8988T (cell line): Measurements from ENCODE around the gene JPT2.

Experiments used
- DNase-seq: peaks from one replicate; pipeline ENCODE4 v3.0.0; 2011

The JPT2 gene, protein sequence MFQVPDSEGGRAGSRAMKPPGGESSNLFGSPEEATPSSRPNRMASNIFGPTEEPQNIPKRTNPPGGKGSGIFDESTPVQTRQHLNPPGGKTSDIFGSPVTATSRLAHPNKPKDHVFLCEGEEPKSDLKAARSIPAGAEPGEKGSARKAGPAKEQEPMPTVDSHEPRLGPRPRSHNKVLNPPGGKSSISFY

DNA sequence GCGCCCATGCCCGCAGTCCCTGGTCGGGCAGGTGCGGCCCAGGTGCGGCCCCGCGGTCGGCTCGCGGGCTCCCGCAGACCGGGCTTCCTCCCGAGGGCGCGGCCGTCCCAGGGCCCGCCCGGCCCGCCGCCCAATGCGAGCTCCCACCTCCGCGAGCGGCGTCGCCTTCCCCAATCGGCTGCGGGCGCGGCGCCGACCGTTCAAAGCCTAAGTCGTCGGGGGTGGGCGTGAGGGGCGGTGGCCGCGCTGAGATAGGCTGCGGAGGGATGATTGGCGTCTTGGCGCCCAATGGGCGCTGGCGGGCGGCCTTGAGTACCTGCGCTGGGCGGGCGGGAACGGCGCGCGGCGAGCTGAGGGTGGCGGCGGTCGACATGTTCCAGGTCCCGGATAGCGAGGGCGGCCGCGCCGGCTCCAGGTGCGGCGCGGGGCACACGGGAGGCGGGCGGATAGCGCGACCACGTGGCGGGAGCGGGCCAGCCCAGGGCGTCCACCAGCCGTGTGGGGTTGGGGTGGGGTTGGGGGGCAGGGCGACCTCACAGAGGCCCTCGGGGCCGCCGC, at the start of gene JPT2:
TSS of gene JPT2 (plus strand) at position 338 of the 558 bp plus-strand sequence. CDS start at position 372, 34 bp downstream.
- peak; percentile 83 for DNase-seq

DNA sequence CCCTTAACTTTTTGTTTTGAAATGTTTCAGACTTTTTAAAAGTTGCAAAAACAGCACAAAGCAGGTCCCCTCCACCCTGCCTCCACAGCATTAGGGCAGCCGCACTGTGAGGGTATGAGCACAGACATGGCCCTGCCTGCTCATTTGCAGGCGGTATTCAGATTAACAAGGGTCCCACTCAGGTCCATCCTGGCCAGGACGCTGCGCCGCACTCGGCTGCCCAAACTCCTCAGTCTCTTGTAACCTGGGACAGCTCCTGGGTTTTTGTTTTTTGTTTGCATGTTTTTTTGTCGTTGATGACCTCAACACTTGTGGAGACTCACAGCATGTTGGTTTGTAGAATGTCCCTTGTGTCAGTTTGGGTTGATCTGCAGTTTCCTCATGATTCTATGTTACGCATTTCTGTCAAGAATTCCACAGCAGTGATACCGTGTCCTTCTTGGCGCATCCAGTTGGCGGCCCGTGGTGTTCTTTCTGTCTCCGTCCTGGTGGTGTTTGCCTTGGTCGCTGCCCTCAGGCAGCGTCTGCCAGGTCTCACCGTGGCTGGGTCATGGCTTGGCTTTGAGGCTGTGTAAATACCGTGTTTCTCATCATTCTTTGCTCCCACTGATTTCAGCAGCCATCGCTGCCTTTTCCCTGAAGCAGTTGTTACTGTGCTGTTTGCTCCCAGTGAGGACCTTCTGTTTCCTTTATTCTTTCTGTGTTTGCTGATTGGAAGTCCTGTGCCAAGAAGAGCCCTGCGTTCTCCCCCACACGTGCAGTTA, 47.4 kb upstream of the JPT2 start:
- DNase-seq: no peak

DNA sequence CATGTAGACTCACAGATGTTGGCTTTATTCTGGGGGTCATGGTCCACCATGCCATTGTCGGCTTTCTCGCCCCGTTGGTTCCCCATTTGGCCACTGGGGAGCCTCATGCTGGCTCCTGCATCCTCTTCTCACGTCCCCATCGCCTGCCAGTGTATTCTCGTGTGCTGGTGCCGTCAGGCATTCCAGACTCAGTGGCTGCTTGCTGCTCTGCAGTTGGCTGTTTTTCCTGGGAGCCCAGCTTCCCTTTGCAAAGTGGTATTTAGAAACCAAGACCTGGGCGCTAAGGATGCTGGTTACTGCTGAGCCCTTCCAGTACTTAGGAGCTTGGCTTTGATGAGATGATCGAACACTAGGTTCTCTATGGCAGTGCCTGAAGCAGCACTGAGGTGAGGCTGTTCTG, 46.8 kb upstream of the JPT2 start:
- DNase-seq: no peak

DNA sequence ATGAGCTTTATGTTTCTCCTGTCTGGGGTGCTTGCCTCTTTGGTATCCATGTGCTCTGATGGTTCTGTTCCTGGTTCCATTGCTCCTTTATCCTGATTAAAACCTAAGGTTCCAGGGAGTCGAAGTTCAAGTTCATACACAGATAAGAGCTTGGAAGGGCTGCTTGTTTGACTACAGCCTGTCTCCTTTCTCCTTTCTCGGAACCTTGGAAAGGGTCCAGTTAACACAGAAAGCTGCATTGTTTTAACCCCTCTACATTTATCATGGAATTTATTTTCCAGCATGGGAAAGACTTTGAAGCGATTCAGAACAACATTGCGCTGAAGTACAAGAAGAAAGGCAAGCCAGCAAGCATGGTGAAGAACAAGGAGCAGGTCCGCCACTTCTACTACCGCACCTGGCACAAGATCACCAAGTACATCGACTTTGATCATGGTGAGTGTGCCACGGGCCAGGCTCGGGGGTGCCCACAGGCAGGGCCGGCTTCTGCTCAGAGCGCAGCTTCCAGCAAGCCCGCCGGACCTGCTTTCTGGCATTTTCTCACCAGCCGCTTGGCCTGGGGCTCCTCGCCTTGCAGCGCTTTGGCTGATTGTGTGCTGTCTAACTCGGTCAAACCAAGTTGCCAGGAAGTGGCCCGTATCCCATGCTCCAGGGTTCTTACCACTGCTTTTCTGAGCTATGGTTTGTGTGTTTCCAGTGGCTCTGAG, 46.0 kb upstream of the JPT2 start:
- DNase-seq: no peak

DNA sequence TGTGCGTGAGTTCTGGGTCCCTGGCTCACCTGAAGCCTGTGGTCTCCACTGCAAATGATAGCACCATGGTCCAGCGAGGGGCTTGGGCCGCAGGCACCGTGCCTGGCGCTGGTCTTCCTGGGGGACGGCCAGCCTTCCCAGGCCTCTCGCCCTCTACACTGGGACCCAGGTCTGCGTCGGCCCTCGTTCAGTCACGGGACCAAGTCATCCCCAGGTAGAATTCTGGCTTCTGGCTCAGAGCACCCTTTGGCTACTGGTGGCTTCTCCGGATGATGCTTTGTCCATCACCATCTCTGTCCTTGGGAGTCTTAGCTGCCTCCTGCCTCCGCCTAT, 45.5 kb upstream of the JPT2 start:
- no peak for DNase-seq

DNA sequence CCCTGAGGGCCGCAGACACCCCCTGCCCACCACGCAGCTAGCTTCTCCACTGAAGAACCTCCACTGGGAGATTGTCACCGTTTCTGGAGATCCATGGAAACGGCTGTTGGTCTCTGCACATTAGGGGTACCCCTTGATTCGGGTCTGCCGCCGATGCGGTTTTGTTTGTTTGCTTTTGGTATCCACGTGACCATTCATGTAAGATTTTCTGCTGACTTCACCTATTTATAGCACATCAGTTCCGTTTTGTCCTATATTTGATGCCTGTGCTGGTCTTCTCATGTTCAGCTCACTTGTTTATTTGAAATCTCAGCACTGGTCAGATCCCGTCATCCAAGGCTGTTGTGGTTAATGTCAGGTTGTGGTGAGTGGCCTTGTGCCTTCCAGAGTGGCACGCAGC, 44.8 kb upstream of the JPT2 start:
- DNase-seq: no peak

DNA sequence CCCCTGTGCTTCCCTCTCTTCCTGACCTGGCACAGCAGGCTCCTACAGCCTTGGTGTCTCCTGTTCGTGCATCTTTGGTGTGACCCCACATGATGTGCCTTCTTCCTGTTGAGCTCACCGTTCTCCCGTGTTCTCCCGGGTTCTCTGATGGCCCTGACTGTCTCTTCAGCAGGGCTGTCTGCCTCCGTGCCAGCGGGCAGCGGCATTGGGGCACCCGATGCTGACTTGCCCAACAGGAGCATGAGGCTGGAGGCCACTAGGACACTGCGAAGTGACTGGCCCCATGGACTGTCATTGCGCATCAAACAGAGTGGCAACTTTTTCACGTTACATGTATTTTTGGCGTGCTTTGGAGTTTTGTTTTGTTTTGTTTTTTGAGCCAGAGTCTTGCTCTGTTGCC, 43.5 kb upstream of the JPT2 start:
- DNase-seq: no peak

DNA sequence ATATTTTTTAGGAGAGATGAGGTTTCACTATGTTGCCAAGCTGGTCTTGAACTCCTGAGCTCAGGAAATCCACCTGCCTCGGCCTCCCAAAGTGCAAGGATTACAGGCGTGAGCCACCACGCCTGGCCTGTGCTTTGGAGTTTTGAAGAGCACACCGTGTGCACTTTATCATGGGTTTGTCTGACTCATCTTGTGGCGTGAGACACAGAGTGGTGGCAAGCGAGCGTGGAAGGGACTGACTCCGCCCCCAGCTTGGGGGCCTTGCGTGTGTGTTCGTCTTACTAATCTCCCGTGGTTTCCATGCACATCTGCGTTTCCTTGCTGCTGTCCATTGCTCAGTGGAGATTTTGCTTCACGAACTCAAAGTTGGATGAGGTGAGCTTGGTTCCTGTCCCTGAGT, 43.0 kb upstream of the JPT2 start:
- no peak for DNase-seq

DNA sequence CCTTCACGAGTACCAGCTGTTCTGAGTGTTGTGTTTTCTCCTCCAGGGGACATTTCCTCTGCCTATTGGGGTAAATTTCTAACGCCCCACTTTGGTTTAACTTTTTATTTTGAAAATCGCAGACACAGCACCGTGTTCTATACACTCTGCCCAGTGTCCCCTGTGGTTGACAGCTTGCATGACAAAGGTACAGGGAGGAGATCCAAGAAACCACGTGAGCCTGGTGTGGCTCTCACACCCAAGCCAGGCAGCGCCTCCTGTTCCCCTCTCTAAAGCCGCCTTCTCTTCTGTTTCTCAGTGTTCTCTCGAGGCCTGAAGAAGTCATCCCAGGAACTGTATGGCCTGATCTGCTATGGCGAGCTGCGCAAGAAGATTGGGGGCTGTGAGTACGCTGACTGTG, 40.6 kb upstream of the JPT2 start:
- no peak for DNase-seq

DNA sequence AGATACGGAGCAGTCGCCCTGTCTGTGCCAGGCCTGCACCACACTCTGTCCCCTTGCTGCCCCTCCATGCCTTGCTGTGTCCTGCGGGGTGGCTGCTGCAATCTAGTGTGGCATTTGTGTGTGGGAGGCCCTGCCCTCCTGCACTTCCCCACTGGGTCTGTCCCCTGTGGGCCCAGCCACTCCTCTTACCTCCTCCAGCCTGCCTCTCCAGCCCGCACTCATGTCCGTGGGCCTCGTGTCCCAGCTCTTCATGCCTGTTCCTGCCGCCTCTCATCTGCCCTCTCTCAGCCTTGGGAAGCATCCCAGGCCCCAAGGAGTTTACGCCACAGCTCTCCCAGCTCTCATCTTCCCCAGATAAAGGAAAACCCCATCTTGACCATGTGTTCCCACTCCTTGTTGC, 39.3 kb upstream of the JPT2 start:
- no peak for DNase-seq

DNA sequence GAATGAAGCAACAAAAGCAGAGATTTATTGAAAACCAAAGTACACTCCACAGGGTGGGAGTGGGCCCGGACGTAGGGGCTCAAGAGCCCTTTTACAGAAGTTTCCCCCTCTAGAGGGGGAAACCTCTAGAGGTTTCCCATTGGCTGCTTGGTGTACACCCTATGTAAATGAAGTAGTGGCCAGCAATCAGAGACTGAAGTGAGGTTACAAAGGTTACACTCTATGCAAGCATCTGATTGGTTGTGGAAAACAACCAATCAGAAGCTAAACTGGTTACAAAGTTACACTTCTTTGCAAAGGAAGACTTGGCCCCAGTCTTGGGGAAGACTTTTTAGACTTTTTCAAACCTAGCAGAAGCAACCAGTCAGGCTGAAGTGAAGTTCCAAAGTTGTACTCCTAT, 38.8 kb upstream of the JPT2 start:
- DNase-seq: no peak

DNA sequence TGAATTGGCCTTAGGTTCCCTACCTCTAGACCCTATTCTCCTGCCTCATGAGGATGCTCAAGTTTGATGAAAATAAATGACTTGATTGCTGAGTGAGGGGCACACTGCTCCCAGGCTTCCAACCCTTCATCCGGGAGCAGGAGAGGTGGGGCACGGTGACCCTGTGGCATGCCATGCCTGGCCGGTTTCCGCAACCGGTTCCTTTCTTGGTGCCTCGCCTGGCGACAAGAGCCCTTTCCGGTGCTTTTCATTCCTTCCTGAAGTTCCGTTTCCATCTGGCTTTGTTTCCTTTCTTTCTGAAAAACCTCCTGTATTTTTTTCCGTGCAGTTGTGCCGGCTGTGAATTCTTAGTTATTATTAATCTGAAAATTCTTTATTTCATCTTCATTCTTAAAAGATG, 38.2 kb upstream of the JPT2 start:
- DNase-seq: no peak

DNA sequence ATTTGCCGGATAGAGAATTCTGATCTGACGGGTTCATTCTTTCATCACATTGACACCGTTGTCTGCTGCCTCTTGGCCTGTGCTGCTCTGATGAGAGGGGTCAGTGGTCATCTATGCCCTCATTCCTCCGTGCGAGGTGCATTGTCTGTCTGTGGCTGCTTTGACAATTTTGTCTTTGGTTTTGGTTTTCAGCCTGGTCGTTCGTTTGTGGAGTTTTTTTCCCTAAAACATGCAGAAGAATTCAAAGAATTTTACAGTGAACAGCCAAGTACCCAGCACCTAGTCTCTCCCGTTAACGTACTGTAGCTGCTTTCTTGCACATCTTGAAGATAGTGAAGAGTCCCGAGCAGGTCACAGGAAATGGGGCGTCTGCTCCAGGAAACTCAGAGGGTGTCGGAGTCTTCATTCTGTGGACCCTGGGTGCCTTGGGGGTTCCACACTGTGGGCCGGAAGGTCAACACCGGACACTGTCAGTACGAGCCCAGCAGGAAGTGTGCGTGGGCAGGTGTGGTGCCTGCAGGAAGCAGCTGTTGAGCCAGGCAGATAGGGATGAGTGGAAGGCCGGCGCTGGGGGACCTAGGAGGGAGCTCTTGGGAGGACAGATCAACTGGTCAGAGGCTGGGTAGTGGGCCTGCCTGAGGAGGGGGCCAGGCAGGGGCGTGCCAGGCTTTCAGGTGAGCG, 37.7 kb upstream of the JPT2 start:
- DNase-seq: no peak

DNA sequence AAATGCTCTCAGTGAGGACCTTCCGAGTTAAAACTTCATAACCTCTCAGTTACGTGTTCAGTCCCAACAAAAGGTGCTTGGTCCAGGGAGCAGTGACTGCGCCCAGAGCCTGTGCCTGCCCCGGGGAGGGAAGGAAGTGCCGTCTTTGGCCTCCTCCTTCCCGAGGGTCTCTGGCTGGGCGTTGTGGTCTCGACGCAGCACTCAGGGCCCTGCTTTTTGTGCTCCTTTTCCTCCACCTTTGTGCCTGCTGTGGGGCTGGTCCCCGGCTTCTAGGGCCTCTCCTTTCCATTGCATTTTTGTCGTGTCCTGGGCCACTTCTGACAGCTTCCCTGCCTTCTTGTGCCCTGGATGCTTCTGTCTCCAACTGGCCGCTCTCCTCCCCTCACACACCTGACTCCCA, 36.8 kb upstream of the JPT2 start:
- DNase-seq: no peak

DNA sequence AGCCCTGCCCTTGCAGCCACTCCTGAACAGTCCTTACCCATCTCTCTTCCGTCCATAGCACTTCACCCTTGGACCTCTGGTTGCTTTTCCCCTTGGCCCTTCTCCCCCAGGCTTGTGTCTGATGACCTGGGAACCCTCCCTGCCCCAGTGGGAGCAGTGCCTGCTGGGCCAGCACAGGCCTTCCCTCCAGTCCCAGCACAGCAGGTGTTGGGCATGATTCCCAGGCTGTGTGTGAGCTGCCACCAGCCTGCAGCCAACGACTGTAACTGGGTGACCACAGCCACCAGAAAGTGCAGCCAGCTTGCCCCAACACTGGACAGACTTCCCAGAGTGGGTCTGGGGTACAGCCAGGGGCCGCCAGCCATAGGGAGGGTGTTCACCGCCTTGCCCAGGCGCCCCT, 35.9 kb upstream of the JPT2 start:
- DNase-seq: no peak

DNA sequence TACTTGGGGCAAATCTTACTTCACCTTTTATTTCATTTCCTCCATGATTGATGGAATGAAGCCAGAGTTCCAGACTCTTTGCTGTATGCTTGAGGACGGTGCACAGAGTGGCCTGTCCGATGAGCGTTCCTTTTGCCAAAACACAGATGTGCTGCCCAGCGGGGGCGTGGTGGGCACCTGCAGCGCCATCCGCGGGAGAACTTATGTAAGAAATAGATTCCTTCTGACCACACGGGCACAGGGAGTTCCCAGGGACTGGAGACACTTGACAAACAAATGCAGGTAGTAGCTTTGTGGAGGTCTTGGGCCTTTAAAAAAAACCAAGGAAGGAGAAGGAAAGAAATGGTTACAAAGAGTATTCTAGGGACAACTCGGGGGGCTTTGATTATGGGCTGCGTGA, 35.3 kb upstream of the JPT2 start:
- DNase-seq: no peak

DNA sequence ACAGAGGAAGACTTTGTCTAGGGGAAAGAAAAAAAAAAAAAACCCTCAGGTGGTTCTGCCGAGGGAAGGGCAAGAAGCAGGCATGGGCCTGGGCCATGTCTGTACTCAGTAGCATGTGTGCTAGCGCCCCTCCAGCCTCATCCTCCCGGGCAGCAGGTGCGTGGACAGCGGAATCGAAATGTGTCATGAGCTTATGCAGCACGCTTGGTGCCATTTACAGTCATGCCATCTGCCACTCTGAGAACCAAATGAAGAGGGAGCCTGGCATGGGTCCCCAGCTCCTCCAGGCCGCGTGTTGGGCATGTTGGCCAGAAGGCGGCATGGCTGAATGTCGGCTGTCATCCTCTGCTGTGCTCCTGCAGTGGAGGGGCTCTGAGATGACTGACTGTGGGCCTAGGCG, 34.6 kb upstream of the JPT2 start:
- DNase-seq: no peak

DNA sequence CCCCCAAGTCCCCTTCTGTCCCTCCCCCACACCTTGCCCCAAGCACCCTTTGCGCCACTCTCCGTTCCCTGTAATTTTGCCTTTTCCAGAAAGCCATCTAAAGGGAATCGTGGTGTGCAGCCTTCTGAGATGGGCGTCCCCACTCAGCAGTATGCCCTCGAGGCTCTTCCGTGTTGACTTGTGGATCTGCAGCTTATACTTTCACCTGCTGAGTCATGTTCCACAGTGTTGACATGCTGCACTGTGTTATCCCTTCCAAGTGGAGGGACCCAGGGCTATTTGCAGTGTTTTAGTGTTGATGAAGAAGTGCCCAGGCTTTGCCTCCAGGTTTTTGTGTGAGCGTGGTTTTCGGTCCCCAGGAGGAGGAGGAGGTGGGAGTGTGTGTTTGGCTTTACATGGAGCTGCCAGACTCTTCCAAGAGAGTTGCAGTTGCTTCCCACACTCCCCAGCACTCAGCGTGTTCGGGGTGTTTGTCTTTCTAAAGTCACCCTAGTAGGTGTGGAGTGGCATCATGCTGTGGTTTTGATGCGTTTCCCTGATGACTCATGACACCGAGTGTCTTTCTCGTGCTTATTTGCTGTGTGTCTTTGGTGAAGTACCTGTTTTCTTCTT, 32.1 kb upstream of the JPT2 start:
- no peak for DNase-seq

DNA sequence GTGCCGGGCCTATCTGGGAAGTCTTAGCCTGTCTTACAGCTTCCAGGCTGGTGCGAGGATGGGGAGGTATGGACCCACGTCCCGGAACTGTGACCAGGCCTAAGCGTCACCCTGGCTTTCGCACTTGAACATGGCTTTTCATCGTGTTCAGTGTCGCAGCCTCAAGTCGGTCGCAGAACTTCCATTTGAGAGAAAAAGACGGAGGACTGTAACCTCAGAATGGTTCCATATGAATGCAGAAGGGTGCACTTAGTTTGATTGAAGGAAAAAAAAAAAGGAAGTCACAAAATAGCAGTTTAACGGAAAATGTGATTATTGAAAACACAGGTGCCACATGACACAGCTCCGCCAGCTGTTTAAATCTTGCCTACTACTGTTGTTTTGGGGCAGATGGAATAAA, 30.2 kb upstream of the JPT2 start:
- no peak for DNase-seq

DNA sequence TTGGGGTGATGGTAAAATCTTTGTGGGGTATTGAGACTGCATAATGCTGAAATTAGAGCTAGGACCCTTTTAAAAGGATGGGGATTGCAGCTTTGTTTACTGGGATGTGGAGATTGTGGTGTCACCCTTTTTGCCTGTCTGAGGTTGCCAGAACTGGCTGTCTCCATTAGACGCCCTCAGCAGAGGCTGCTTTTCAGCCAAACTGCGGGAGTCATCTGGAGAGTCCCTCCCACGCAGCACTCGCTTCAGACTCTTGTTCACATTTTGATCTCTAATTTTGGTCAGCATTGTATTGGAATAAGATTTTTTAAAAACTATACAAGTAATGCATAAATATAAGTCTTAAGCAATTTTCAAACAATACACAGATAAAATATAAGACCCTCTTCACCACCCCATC, 27.9 kb upstream of the JPT2 start:
- no peak for DNase-seq

DNA sequence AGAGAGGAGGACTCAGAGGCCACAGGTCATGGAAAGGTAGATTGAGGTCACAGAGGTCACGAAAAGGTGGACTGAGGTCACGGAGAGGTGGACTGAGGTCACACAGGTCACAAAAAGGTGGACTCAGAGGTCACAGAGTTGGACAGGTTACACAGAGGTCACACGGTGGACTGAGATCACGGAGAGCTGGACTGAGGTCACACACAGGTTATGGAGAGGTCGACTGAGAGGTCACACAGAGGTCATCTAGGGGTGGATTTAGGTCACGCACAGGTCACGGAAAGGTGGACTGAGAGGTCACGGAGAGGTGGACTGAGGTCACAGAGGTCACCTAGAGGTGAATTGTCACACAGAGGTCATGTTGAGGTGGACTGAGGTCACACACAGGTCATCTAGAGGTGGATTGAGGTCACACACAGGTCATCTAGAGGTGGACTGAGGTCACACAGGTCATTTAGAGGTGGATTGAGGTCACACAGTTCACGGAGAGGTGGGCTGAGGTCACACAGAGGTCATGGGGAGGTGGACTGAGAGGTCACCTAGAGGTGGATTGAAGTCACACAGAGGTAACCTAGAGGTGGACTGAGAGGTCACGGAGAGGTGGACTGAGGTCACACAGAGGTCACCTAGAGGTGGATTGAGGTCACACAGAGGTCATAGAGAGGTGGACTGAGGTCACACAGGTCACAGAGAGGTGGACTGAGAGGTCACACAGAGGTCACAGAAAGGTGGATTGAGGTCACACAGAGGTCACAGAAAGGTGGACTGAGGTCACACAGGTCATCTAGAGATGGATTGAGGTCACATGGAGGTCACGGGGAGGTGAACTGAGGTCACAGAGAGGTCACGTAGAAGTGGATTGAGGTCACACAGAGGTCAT, 26.7 kb upstream of the JPT2 start:
- DNase-seq: no peak

DNA sequence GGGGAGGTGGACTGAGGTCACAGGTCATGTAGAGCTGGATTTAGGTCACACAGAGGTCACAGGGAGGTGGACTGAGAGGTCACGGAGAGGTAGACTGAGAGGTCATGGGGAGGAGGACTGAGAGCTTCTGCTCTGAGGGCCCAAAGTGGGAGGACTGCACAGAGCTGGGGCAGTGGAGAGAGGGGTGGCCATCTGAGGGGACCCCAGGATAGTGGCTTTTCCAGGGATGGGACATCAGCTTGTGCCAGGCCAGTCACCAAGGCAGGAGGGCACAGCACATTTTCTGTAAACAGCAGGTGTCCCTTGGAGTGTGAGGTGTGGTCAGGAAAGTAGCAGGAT, 26.1 kb upstream of the JPT2 start:
- DNase-seq: no peak
